Breast epithelium (tissue), 3 donors: ENCODE measurements around the gene AMPH.

Experiments
- CTCF ChIP-seq, 3 donors: fragments of 450-650 bp; IDR thresholded peaks; one replicate each; pipeline ENCODE4 v1.5.1; 2016 to 2017; ENCODE audit warnings: antibody characterized with exemption in 3 of 3, mild to moderate bottlenecking in 3 of 3, moderate library complexity in 3 of 3
- POLR2A ChIP-seq: fragments of 450-650 bp; IDR thresholded peaks from one replicate; pipeline ENCODE4 v1.6.1; 2016; ENCODE audit warnings: antibody characterized with exemption, mild to moderate bottlenecking, moderate library complexity

DNA sequence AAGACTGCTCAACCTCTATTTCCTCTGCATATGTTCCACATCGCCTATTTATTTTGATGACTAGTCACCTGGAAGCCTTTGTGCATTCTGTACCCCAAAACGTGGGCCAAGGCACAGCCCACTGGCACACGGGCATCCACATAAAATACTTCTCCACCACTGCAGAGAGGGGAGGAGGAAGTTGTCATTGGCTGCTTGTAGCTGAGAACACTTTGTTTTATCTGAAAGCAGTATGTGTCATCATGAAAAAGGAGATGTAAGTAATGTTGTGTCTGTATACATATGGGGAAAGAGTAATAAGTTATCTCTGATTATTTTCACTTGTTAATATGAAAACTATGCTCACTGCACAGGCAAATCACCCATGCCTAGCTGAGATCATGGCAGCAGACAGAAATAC lies 48.2 kb upstream of the AMPH start:
- TF ChIP-seq POLR2A (no peak), CTCF (IDR thresholded peaks at IDR 0.05) (no peak)
